Urinary bladder (tissue), 4 donors: ENCODE measurements around the gene UQCRH. TPM values are rescaled to one million over a fixed set of nuclear protein-coding genes. Genes with fewer than 3 reads are reported as not detected.

Experiments
- DNase-seq: peaks from one replicate; pipeline ENCODE4 v3.0.0-alpha.2; 2015; ENCODE audit errors: extremely low spot score
- H3K27ac ChIP-seq: one replicate; pipeline ENCODE4 v1.5.1; 2013; ENCODE audit warnings: low read depth, mild to moderate bottlenecking, moderate library complexity
- H3K36me3 ChIP-seq: one replicate; pipeline ENCODE4 v1.6.1; 2013; ENCODE audit warnings: mild to moderate bottlenecking, moderate library complexity; ENCODE audit not compliant: insufficient read depth
- H3K4me1 ChIP-seq: one replicate; pipeline ENCODE4 v1.6.1; 2013; ENCODE audit warnings: mild to moderate bottlenecking, moderate library complexity; ENCODE audit not compliant: insufficient read depth
- H3K4me3 ChIP-seq: one replicate; pipeline ENCODE4 v1.5.1; 2013; ENCODE audit warnings: low read depth, low read length
- WGBS: extraction: QIAGEN DNeasy Blood & Tissue Kit; methylation state at CpG from one replicate; pipeline ENCODE4 v1.1.7; 2013; 5-methylcytosine and 5-hydroxymethylcytosine counted together
- polyA plus RNA-seq: library from polyadenylated mRNA; stranded (reverse); fragments of 200-250 nt; gene quantifications from one replicate; pipeline ENCODE4 v1.2.3, GENCODE V29; 2013
- total RNA-seq: library from RNA; depleted of rRNA; stranded (reverse); fragments of >200 nt; gene quantifications from one replicate; pipeline ENCODE4 v1.2.3, GENCODE V29; 2014
- donor health status: healthy with polysubstance abuse.
- donor health status: healthy.

Gene UQCRH
- total and polyA plus RNA-seq, 2 donors, result 271 to 389 TPM

GRCh38 chr1:46284597-46285564 lies 18.6 kb upstream of the UQCRH start:
- peaks cover under 1% of the 10 kb centered on the region for H3K36me3 ChIP-seq
- H3K4me3 ChIP-seq, result no peak overlapping the region
- DNase-seq, result no peak
- H3K4me1 ChIP-seq, result peaks cover 2% of the 10 kb centered on the region
- no peak overlapping the region for H3K27ac ChIP-seq
- WGBS, result 86% methylated on average over 3 of the region's 3 CpGs

GRCh38 chr1:46285730-46286477 lies 17.6 kb upstream of the UQCRH start:
- DNase-seq, result no peak
- H3K27ac ChIP-seq, result no peak overlapping the region
- no peak overlapping the region for H3K4me3 ChIP-seq
- no peaks in the 10 kb centered on the region for H3K36me3 ChIP-seq
- H3K4me1 ChIP-seq, result peaks cover 2% of the 10 kb centered on the region
- 89% methylated on average over 27 of the region's 27 CpGs for WGBS

- Histone ChIP-seq H3K36me3 (no peaks in the 10 kb centered on the region), H3K4me3 (no peak overlapping the region), H3K27ac (no peak overlapping the region), H3K4me1 (peaks cover 2% of the 10 kb centered on the region)
- DNase-seq, result no peak
- 84% methylated on average over 1 of the region's 1 CpG for WGBS
These were observed 14.9 kb upstream of the UQCRH start for GRCh38 chr1:46288485-46289133.

GRCh38 chr1:46289134-46289494 lies 14.4 kb upstream of the UQCRH start:
- Histone ChIP-seq H3K27ac (no peak overlapping the region), H3K36me3 (no peaks in the 10 kb centered on the region), H3K4me1 (peaks cover 2% of the 10 kb centered on the region), H3K4me3 (no peak overlapping the region)
- 96% methylated on average over 5 of the region's 5 CpGs for WGBS
- no peak for DNase-seq

- WGBS, result 95% methylated on average over 4 of the region's 4 CpGs
- Histone ChIP-seq H3K36me3 (no peaks in the 10 kb centered on the region), H3K4me3 (no peak overlapping the region), H3K4me1 (peaks cover 2% of the 10 kb centered on the region), H3K27ac (no peak overlapping the region)
- DNase-seq, result no peak
These were observed 13.5 kb upstream of the UQCRH start for GRCh38 chr1:46289976-46290375.

GRCh38 chr1:46295306-46295705 lies 8.2 kb upstream of the UQCRH start:
- no peak overlapping the region for H3K27ac ChIP-seq
- peaks cover 2% of the 10 kb centered on the region for H3K36me3 ChIP-seq
- H3K4me3 ChIP-seq, result no peak overlapping the region
- 93% methylated on average over 2 of the region's 2 CpGs for WGBS
- no peaks in the 10 kb centered on the region for H3K4me1 ChIP-seq
- no peak for DNase-seq

GRCh38 chr1:46298387-46298786 lies 5.1 kb upstream of the UQCRH start:
- no peaks in the 10 kb centered on the region for H3K4me1 ChIP-seq
- DNase-seq, result no peak
- H3K27ac ChIP-seq, result no peak overlapping the region
- peaks cover 2% of the 10 kb centered on the region for H3K36me3 ChIP-seq
- no peak overlapping the region for H3K4me3 ChIP-seq

- Histone ChIP-seq H3K4me3 (peak overlapping the region; percentile 94), H3K4me1 (peaks cover 3% of the 10 kb centered on the region), H3K27ac (peak overlapping the region; percentile 98), H3K36me3 (no peaks in the 10 kb centered on the region)
- WGBS, result 25% methylated on average over 6 of the region's 6 CpGs
- DNase-seq, result no peak
These were observed 2.7 kb upstream of the UQCRH start for GRCh38 chr1:46300673-46301405.

- Histone ChIP-seq H3K4me3 (peak overlapping the region; percentile 94), H3K36me3 (no peaks in the 10 kb centered on the region), H3K4me1 (peaks cover 3% of the 10 kb centered on the region), H3K27ac (peak overlapping the region; percentile 98)
- no peak for DNase-seq
- 3% methylated on average over 17 of the region's 17 CpGs for WGBS
These were observed 2.1 kb upstream of the UQCRH start for GRCh38 chr1:46301406-46301807.

- WGBS, result under 1% methylated on average over 79 of the region's 79 CpGs
- Histone ChIP-seq H3K4me1 (peaks cover 3% of the 10 kb centered on the region), H3K36me3 (no peaks in the 10 kb centered on the region), H3K4me3 (peak overlapping the region; percentile 94), H3K27ac (peak overlapping the region; percentile 98)
- DNase-seq, result no peak
These were observed 1.5 kb upstream of the UQCRH start for GRCh38 chr1:46301808-46302640.

- H3K27ac ChIP-seq, result peak overlapping the region; percentile 98
- WGBS, result under 1% methylated on average over 32 of the region's 32 CpGs
- H3K4me1 ChIP-seq, result peaks cover 3% of the 10 kb centered on the region
- DNase-seq, result no peak
- no peaks in the 10 kb centered on the region for H3K36me3 ChIP-seq
- H3K4me3 ChIP-seq, result peak overlapping the region; percentile 94
These were observed 859 bp upstream of the UQCRH start for GRCh38 chr1:46302641-46303037.

GRCh38 chr1:46303872-46304326 lies 401 bp downstream of the UQCRH start:
- under 1% methylated on average over 14 of the region's 14 CpGs for WGBS
- DNase-seq, result no peak
- peaks cover 3% of the 10 kb centered on the region for H3K4me1 ChIP-seq
- peak overlapping the region; percentile 70 for H3K27ac ChIP-seq
- H3K4me3 ChIP-seq, result peak overlapping the region; percentile 94
- no peaks in the 10 kb centered on the region for H3K36me3 ChIP-seq
